GM19452 (cell line): ENCODE results near the gene SCAF11.
A peak's percentile ranks its signal among the peaks of the same experiment; 100 is the strongest.

Source experiments
- ATAC-seq: cut with Tn5 transposase; IDR thresholded peaks from one replicate; pipeline ENCODE4 v1.9.1; 2021; ENCODE audit not compliant: unreplicated experiment

Gene SCAF11

GRCh38 chr12:45930369-45930768 lies 60.0 kb downstream of the SCAF11 start:
- ATAC-seq = no peak

- no peak for ATAC-seq
These were observed 62.1 kb downstream of the SCAF11 start for GRCh38 chr12:45928309-45928708.

GRCh38 chr12:45918818-45919217 lies 71.6 kb downstream of the SCAF11 start:
- no peak for ATAC-seq

GRCh38 chr12:45915405-45915804 lies 75.0 kb downstream of the SCAF11 start:
- ATAC-seq = no peak

GRCh38 chr12:45914090-45914489 lies 76.3 kb downstream of the SCAF11 start:
- no peak for ATAC-seq

- no peak for ATAC-seq
These were observed 76.7 kb downstream of the SCAF11 start for GRCh38 chr12:45913631-45914030.

- ATAC-seq = no peak
These were observed 77.6 kb downstream of the SCAF11 start for GRCh38 chr12:45912774-45913173.

GRCh38 chr12:45909041-45909713 lies 81.2 kb downstream of the SCAF11 start:
- ATAC-seq = no peak

GRCh38 chr12:45907955-45908354 lies 82.4 kb downstream of the SCAF11 start:
- peak; percentile 71 for ATAC-seq

GRCh38 chr12:45898094-45898493 lies 92.3 kb downstream of the SCAF11 start:
- ATAC-seq = no peak

GRCh38 chr12:45895961-45896360 lies 94.4 kb downstream of the SCAF11 start:
- ATAC-seq = no peak

GRCh38 chr12:45893240-45893639 lies 97.1 kb downstream of the SCAF11 start:
- no peak for ATAC-seq

- ATAC-seq = no peak
These were observed 100.1 kb downstream of the SCAF11 start for GRCh38 chr12:45890276-45890675.

- no peak for ATAC-seq
These were observed 102.8 kb downstream of the SCAF11 start for GRCh38 chr12:45887544-45887943.

- no peak for ATAC-seq
These were observed 103.7 kb downstream of the SCAF11 start for GRCh38 chr12:45886685-45887084.

GRCh38 chr12:45883187-45883586 lies 107.2 kb downstream of the SCAF11 start:
- no peak for ATAC-seq

- no peak for ATAC-seq
These were observed 109.8 kb downstream of the SCAF11 start for GRCh38 chr12:45880533-45880932.

- ATAC-seq = no peak
These were observed 110.9 kb downstream of the SCAF11 start for GRCh38 chr12:45879363-45879895.

- ATAC-seq = no peak
These were observed 111.6 kb downstream of the SCAF11 start for GRCh38 chr12:45878630-45879255.

- no peak for ATAC-seq
These were observed 113.3 kb downstream of the SCAF11 start for GRCh38 chr12:45877069-45877468.

- no peak for ATAC-seq
These were observed 117.9 kb downstream of the SCAF11 start for GRCh38 chr12:45872446-45872845.
